Glomerular visceral epithelial cell (primary cell): ENCODE measurements around the gene MICU2.

Experiments used
- DNase-seq: peaks from one replicate; pipeline ENCODE4 v3.0.0-alpha.2; 2016; ENCODE audit errors: extremely low spot score

MICU2 gene, protein sequence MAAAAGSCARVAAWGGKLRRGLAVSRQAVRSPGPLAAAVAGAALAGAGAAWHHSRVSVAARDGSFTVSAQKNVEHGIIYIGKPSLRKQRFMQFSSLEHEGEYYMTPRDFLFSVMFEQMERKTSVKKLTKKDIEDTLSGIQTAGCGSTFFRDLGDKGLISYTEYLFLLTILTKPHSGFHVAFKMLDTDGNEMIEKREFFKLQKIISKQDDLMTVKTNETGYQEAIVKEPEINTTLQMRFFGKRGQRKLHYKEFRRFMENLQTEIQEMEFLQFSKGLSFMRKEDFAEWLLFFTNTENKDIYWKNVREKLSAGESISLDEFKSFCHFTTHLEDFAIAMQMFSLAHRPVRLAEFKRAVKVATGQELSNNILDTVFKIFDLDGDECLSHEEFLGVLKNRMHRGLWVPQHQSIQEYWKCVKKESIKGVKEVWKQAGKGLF

DNA sequence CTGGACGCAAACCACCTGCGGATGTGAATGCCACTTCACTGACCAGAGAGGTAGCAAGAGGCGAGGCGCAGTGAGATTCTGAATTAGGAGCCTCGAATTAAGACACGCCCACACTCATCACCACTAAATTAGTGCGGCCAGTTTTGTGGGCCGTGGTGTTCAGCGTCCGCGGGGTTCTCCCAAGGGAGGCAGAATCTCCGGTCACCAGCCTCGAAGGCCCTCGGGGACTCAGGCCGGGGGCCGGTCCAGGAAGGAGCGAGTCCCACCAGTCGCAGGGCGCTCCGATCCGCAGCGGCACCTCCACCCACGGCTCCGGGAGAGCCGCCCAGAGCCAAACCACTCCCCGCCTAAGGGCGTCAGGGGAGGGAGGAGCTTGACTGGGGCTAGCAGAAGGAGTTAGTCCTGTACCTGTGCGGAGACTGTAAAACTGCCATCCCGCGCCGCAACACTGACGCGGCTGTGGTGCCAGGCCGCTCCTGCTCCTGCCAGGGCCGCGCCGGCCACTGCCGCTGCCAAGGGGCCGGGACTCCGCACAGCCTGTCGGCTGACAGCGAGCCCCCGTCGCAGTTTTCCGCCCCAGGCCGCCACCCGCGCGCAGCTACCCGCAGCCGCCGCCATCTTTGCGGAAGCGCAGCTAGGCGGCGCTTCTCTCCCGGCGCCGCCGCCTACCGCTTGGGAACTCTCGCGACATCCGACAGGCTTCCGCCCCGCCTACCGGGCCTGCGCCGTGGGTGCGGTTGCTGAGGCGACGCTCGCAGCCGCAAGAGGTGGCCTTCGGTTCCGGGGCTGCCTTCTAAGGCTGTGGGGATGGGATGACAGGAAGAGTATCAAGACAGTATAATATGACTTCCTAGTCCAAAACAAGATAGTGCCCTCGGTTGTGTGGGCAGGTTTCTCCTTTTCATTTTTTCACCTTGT, at the start of gene MICU2:
Gene MICU2 (minus strand): TSS at position 640 of the 918 bp plus-strand sequence. CDS start 22 bp downstream, at position 618.
- DNase-seq, result peak; percentile 93

DNA sequence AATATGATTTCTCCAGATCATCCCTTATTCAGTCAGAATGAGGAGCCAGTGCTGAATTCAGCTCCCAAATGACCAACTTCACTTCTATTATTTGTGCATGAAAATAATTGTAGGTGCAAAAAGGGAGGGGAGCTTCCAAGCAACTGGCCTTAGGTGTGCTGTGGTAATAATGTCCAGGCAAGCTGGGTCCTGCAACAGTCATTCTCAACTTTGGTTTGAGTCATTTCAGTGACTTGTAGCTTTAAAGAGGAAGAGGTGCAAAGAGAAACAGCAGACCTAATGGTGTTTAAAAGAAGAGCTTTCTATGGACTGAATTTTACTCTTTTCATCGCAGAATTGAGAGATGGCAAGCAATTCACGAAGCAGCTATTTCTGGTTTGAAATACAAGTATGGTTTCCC, 37.7 kb upstream of the MICU2 start:
- no peak for DNase-seq

DNA sequence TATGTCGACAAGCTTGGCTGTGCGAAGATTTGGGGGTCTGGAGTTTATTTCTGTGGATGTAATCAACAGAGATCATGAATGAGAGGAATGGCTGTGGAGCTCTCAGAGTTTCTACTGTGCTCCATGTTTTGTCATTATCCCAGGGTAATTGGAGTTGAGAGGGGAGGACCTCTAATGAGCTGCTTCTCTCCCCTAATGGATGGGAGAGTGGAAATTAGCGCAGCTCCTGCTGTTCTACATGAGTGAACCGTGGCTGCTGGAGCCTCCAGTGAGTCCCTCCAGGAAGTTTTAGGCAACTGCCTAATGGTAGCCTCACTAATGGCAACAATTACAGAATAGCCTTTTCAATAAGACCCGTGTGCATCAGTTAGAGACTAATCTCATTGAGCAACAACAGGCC, 35.6 kb upstream of the MICU2 start:
- no peak for DNase-seq

DNA sequence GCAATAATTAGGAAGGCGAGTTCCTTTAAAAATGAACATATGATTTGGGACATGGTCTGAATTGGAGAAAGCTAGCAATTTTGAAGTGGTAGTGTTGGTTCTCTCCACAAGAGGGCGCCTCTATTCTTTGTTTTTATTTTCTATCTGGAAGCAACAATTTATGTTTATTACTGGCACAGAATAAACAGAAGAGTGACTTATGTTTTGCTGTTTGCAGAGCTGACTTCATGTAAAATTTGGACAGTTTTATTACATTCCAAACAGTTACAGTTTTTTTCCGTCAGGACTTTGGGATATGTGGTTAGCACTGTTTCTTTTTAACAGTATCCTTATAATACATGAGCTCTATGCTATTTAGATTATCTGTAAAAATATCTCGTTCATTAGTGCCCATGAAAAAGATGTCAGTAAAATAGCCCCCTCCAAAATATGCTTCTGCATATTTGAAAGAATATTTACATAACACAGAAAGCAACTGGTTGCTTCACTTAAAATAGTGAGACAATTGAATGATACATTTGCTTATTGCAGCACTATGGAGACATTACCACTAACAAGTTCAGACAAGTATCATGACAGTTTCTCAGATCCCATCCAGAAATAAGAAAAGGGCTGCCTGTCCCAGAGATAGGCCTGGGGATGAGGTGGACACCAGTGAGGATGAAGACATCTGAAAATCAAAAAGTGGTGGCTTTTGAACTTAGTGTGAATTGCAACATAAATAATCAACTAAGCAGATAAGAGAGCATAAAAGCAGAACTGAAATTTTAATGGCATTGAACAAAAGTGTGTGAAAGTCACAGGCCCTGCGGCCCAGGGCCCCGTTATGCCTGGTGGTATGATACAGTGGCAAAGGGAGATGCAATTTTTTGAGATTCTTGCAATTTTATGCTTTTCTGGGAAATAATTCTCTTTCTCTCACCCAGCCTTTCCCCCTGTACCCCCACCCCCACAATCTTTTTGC, 34.6 kb upstream of the MICU2 start:
- DNase-seq, result peak; percentile 43

DNA sequence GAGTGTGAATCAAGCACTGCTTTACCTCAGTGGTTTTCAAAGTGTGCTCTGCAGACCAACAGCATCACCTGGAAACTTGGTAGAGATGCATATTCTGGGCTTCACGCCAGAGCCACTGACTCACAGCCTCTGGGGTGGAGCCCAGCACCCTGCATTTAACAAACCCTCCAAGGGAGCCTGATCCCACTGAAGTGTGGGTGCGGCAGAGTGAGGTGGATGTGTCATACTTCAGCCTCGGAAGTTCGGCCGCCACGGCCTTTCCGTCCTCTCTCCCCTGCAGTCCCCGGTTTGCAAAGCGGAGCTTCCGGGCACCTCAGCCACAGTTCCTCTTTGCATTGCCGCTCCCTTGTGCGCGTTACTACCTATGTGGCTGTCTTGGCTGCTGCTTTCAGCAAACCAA, 33.3 kb upstream of the MICU2 start:
- peak; percentile 94 for DNase-seq

DNA sequence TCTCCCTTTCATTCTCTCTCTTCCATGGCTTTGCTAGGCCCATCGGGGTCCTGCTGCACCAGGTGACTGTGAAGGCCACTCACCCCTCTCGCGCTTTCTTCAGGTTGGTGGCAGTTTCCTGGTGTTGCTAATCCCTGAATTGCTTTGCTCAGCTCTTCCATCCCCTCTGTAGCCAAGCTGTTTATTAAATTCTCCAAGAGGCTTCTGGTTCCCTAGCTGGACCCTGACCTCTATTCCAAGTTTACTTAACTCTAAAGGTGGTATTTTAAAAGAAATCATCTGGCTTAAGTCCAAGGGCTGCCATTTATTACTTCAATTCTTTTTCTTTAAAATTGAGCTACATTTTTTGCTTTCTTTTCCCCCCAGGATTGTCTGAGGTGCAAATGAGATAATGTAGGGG, 32.7 kb upstream of the MICU2 start:
- no peak for DNase-seq

DNA sequence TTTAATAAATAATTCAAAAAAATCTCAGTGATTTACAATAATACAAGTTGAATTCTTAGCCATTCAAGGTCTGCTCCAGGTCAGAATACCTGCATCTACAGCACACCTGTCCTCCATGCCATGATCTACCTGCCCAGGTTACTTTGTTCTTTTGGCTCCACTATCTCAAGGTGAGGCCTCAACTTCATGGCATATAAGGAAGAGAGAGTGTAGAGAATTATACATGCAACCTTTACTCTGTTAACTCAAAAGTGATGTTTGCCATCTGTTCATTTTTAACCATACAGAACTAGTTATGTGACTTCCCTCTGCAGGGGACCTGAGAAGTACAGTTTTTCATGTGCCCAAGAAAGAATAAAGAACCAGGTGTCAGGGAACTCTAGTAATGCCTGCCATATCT, 28.2 kb upstream of the MICU2 start:
- no peak for DNase-seq

DNA sequence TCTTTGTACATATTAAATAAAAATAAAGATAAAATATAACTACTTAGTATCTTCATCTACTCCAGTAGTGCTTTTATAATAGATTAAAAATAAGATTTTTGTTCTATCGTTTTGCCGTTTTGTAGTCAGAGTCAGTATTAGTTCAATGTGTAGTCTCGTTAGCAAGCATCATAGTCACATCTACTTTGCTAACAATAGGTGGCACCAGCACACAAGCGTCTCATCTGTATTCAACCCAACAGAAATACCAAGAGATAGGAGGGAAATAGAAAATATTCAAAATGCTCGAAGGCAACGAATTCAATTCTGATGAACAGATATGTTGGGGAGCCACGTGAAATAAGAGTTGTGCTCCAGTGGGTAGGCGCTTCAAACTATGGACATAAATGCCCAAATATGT, 21.4 kb upstream of the MICU2 start:
- peak; percentile 49 for DNase-seq

DNA sequence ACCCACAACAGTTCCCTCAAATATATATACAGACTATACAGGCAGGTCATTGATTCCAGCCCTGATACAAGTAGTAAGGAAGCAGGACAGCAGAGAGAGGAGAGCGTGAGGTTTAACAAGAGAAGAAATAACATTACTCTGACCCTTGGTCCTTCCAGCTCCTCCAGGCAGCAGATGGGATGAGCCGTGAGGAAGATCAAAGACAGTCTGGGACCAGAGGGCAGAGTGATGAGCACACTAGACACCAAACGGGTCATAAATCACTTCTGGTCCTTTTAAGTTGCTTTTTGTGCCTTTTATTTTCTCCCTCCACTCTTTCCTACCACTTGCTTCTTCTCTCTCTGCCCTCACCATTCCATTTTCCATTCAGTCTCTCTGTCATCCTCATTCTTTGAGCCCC, 16.9 kb upstream of the MICU2 start:
- DNase-seq, result no peak

DNA sequence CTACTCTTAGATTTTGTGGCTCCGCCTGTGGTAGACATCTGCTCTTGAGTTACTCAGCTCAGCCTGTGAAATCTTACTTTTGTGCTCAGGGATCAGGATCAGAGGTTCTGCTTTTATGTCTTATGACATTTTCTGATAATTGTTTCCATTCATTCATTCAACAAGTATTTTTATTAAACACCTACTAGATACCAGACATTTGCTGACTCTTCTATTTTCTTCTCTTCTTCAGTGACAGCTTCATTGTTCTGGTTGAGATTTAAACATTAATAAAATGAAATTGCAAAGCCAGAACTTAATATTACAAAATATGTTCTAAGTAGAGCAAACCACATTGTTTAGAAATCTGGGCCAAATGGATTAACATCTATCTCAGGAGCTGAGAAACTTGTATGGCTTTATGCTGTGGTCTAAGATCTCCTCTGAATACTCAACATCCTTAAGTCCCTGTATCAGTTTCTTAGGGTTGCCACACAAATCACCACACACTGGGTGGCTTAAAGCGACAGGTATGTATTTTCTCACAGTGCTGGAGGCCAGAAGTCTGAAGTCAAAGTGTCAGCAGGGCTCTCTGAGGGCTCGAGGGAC, 15.8 kb upstream of the MICU2 start:
- DNase-seq, result no peak

DNA sequence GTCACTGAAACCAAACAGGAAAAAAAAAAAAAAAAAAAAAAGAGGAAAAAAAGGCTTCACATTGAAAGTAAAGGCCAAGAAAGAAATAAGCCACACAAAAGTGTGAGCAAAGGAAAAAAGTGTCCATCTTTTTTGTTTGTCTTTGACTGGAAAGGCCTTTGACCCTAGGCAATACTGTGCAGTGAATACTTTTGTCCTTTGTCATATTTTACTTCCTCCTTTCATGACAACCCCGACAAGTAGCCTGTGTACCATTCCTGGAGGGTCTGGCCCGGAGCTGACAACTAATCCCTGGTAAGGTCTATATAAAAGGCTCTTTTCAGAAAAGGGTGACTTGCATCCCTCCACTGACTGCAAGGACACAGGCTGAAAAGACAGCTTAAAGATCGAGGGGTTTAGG, 12.9 kb upstream of the MICU2 start:
- DNase-seq, result no peak

DNA sequence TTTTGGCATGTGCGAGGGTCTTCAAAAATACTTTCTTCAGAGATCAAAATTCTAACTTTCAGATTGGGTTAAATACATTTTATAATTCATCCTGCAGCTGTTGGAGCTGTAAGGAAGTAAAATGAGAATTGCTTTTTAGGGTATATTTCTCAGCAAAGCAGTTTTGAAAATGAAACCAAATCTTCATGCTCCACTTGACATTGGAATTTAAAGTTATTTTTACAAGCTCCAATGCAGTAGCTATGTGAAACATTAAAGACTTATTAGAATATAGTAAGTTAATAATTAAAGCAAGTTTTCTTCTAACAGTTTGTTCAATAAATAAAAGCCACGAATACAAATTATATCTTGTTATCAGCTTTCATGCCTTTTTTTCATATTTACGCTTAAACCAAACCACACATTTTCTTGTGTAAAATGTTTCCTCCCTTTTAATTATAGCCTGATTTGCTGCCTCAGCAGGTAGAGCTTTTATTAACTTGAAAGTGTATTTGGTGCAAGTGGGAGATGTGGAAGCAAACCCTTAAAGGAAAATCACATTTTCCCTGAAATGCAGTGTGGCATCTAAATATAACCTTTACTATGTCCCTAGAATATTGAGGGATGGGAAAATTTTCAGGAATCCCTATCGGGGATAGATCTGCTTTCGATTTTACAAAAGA, 12.4 kb upstream of the MICU2 start:
- peak; percentile 25 for DNase-seq

DNA sequence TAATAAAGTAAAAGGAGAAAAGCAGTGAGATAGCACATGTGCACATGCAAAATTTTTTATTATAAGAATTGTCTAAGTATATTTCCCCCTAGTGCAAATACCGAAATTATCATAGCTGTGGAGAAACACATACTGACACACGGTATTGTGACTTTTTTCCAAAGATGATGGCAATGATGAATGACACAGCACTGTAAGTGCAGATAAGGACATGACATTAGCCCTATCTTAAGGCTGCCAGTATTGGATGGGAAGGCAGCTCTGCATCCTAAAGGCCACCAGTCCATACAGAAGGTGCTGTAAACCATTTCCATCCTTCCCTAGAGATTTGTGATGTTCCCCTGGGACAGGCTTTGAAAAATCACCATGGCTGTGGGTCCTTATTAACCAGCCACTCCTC, 11.5 kb upstream of the MICU2 start:
- DNase-seq, result no peak

DNA sequence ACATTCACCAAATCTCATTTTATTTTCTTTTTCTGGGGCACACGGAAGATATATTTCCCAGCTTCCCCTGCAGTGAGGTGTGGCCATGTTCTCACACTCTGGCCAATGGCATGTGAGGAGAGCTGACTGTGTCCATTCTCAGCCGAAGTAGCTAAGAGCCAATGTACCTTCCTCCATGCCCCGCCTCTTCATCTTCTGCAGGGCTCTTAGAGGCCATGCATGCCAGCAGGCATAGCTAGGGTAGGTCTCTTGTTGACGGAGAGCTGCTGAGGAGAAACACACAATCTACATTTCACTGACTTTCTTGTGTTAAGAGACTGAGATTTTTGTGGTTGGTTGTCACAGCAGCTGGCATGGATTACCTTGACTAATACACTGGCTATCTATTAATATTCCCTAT, 9.8 kb upstream of the MICU2 start:
- DNase-seq, result no peak

DNA sequence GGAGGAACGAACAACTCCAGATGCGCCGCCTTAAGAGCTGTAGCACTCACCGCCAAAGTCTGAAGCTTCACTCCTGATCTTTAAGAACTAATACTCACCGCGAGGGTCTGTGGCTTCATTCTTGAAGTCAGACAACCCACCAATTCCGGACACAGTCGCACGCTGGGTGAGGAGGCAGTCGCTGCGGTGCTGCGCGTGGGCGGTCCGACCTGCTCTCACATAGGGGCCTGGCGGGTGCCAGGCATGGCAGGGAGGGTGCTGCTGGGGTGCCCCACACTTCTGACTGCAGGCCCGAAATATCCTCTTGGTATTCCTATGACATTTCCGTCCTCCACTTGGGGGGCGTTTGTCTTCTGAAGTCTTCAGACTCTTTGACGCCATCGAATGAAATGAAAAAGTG, 7.4 kb upstream of the MICU2 start:
- no peak for DNase-seq

DNA sequence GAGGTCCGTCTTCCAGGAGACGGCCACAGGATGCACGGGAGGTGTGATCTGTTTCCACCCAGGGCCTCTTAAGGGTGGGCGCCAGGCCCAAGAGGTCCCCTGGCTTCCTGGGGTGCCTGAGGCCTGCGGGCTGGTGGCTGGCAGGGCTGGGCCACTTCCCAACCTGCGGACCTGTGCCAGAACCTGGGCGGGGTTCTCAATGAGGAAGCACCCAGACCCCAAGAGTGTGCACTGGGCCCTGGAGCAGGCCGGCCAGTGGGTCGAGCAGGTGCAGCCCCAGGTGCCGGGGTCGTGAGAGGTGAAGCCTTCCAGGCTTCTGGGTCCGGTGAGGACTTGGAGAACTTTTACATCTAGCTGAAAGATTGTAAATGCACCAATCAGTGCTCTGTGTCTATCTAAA, 6.7 kb upstream of the MICU2 start:
- DNase-seq, result no peak

DNA sequence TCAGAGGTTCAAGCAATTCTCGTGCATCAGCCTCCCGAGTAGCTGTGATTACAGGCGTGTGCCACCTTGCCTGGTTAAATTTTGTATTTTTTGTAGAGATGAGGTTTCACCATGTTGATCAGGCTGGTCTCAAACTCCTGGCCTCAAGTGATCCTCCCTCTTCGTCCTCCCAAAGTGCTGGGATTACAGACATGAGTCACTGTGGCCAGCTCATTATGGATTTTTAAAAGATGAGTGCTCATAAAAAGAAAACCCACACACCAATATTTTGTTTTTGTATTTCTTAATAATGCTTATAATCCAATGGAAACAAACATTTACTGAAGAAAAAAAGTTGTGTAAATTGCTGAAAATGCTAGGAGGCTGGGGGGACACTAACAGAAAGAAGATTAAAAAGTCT, 5.0 kb upstream of the MICU2 start:
- no peak for DNase-seq

DNA sequence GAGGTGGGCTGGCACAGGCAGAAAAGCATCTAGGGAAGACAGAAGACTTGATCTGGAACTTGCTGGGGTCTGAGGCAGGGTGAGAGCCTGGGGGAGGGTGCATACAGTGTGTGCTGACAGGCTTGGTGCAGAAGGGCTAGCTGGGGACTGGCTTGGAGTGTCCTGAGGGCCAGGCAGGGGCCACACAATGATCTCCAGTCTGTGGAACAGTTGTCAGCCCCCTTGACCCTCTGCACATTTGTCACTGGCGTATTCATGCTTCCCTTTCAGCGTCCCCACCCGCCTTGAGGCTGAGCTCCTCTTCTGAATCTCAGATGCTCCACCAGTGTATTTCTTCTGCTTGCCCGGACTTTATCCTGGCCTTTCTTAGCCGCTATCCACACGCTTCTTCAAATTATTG, 2.8 kb upstream of the MICU2 start:
- no peak for DNase-seq

DNA sequence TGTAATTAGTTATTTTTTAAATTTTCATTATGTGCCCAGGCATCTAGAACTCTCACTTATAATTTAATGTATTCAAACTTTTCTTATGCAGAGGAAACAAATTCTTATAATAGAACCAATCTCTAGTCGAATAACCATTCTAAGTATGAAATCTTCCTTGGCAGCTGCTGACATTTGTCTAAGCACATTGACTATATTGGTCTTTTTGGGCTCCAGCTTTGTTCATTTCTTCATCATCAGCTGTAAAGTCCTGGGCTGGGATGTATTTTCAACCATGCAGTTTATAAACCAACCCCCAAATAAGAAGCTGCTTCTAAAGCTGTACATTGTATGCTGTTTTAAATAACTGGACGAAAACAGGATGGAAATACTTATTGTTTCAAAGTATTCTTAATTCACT, 2.3 kb upstream of the MICU2 start:
- no peak for DNase-seq

DNA sequence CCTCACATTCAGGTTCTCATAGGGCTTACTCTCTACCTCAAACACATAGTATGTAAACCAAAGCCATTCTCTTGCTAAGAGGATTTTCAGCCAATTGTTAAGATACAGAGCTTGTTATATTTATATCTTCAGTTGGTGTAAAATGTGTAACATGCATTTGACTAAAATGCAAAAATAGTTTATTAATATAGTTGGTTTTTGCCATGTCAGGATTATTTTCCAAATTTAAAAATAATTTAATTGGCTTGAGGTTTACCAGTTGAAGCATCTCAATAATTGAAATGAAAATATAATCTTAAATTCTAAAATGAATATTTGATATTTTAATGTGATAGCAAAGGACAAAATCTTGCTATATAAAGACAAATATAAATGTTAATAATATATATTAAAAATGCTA, 7.2 kb downstream of the MICU2 start:
- no peak for DNase-seq

DNA sequence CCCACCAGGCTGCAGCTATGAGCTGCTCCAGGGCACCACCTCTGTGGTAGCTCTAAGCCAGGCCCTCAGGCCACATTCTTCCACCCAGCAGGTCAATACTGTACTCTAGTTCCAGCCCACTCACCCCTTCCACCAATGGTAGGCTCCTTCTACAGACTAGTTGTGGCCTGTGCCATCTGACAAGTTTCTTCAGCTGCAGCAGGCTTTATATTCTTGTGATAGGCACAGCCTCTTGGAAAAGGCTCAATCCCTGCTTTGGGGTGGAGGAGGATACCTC, 8.5 kb downstream of the MICU2 start:
- DNase-seq, result no peak
